GM19452 (cell line): ENCODE data around the gene NBPF9.
"Not testable (repeated sequence)": the region's sequence is repeated elsewhere in the genome, so short reads cannot be mapped to it uniquely, and the experiment has no call there.

Experiments used
- ATAC-seq: cut with Tn5 transposase; IDR thresholded peaks from one replicate; pipeline ENCODE4 v1.9.1; 2021; ENCODE audit not compliant: unreplicated experiment

The NBPF9 gene

GRCh38 chr1:149103109-149104081 is at the start of gene NBPF9:
Gene NBPF9 (minus strand): TSS chr1:149103551. CDS start chr1:149082139, 21,412 bp downstream.
- ATAC-seq, result peak; percentile 92

- not testable (repeated sequence) for ATAC-seq
These were observed 46.6 kb upstream of the NBPF9 start for GRCh38 chr1:149149909-149150308.

- ATAC-seq, result not testable (repeated sequence)
These were observed 34.2 kb upstream of the NBPF9 start for GRCh38 chr1:149137585-149137984.

- ATAC-seq, result not testable (repeated sequence)
These were observed 27.6 kb upstream of the NBPF9 start for GRCh38 chr1:149130938-149131337.

GRCh38 chr1:149129245-149129644 is 25.9 kb upstream of the NBPF9 start:
- not testable (repeated sequence) for ATAC-seq

GRCh38 chr1:149126555-149127145 is 23.3 kb upstream of the NBPF9 start:
- not testable (repeated sequence) for ATAC-seq

GRCh38 chr1:149123948-149124926 is 20.9 kb upstream of the NBPF9 start:
- ATAC-seq, result not testable (repeated sequence)

- not testable (repeated sequence) for ATAC-seq
These were observed 9.5 kb upstream of the NBPF9 start for GRCh38 chr1:149112828-149113227.

- not testable (repeated sequence) for ATAC-seq
These were observed 7.0 kb upstream of the NBPF9 start for GRCh38 chr1:149110343-149110742.

GRCh38 chr1:149102574-149102973 is 777 bp downstream of the NBPF9 start:
- ATAC-seq, result not testable (repeated sequence)

- ATAC-seq, result not testable (repeated sequence)
These were observed 5.1 kb downstream of the NBPF9 start for GRCh38 chr1:149098276-149098675.

GRCh38 chr1:149093155-149093554 is 10.2 kb downstream of the NBPF9 start:
- not testable (repeated sequence) for ATAC-seq

- not testable (repeated sequence) for ATAC-seq
These were observed 27.7 kb downstream of the NBPF9 start for GRCh38 chr1:149075505-149076127.

GRCh38 chr1:149064611-149065010 is 38.7 kb downstream of the NBPF9 start:
- not testable (repeated sequence) for ATAC-seq

- not testable (repeated sequence) for ATAC-seq
These were observed 60.3 kb downstream of the NBPF9 start for GRCh38 chr1:149043056-149043455.

GRCh38 chr1:149033916-149034315 is 69.4 kb downstream of the NBPF9 start:
- not testable (repeated sequence) for ATAC-seq

- not testable (repeated sequence) for ATAC-seq
These were observed 79.0 kb downstream of the NBPF9 start for GRCh38 chr1:149024327-149024726.

- ATAC-seq, result not testable (repeated sequence)
These were observed 84.8 kb downstream of the NBPF9 start for GRCh38 chr1:149018577-149018976.

GRCh38 chr1:149016626-149017025 is 86.7 kb downstream of the NBPF9 start:
- ATAC-seq, result not testable (repeated sequence)

- not testable (repeated sequence) for ATAC-seq
These were observed 87.8 kb downstream of the NBPF9 start for GRCh38 chr1:149015522-149015921.
